HG03439 (cell line): Measurements from ENCODE around the gene CCNB2.
A peak's percentile ranks its signal among the peaks of the same experiment; 100 is the strongest.
"Not testable (repeated sequence)": the region's sequence is repeated elsewhere in the genome, so short reads cannot be mapped to it uniquely, and the experiment has no call there.

Experiments used
- ATAC-seq: cut with Tn5 transposase; IDR thresholded peaks from one replicate; pipeline ENCODE4 v1.9.1; 2021; ENCODE audit warnings: mild to moderate bottlenecking, moderate library complexity; ENCODE audit not compliant: unreplicated experiment

CCNB2 gene

DNA sequence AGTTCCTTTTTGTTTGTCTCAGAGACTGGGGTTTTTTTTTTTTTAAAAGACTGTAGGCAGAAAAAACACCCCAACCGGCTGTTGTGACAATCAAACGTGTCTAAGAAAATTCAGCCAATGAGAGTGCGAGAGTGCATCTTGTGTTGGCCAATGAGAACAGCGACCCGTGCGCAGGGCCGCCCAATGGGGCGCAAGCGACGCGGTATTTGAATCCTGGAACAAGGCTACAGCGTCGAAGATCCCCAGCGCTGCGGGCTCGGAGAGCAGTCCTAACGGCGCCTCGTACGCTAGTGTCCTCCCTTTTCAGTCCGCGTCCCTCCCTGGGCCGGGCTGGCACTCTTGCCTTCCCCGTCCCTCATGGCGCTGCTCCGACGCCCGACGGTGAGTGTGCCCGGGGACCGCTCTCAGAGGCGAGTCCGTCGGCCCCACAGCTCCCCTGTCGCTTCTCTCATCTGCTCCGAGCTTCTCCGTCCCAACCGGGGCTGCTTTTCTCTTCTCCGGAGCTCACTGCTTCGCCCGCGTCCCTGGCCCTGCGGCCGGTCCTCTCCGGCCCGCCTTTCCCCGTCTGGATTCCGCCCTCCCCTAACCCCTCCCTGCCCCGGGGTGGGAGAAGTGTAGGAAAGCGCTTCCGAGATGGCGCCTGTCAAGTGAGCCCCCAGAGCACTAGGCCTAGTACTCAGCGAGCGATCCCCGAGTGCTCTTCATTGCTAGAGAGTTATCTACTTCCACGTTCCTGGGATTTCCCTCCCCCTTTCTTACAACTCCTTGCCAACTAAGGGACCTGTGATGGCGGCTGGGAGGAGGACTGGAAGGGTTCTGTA, at the start of gene CCNB2:
Gene CCNB2 (plus strand): TSS at position 235 of the 821 bp plus-strand sequence. CDS start 123 bp downstream, at position 358.
- peak; percentile 96 for ATAC-seq

- peak; percentile 34 for ATAC-seq
Measured at GRCh38 chr15:59059076-59059597, 45.8 kb upstream of the CCNB2 start.

DNA sequence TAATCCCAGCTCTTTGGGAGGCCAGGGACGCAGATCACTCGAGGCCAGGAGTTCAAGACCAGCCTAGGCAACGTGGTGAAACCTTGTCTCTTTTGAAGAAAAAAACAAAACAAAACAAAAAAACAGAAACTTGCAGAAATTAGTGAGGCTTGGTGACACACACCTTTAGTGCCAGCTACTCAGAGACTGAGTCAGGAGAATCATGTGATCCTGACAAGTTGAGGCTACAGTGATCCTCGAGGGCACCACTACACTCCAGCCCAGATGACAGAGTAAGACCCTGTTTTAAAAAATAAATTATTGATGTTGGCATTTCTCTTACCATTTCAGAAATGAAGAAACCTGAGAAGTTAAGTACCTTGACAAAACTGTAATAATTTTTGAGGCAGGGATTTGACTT, 44.6 kb upstream of the CCNB2 start:
- ATAC-seq: no peak

- no peak for ATAC-seq
Measured at GRCh38 chr15:59063042-59063441, 41.9 kb upstream of the CCNB2 start.

- ATAC-seq: no peak
Measured at GRCh38 chr15:59069430-59069829, 35.5 kb upstream of the CCNB2 start.

GRCh38 chr15:59074607-59075006, 30.3 kb upstream of the CCNB2 start:
- ATAC-seq: no peak

- no peak for ATAC-seq
Measured at GRCh38 chr15:59087731-59088130, 17.2 kb upstream of the CCNB2 start.

DNA sequence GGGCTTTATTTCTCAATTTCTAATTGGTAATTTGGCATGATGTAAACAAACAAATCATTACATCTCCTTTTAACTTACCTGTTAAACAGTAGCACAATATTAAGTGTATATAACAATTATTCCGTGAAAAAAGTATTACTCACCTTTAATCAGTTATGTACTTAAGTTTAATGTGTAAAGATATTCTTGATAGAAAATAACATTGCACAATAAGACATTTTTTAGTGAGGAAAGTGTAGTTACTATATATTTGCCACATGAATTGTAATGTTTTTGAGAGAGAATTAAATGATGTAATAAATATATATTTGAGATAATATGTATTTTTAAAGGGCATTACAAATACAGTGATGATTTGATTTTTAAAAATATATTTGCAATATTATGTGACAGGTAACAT, 10.9 kb upstream of the CCNB2 start:
- ATAC-seq: no peak

DNA sequence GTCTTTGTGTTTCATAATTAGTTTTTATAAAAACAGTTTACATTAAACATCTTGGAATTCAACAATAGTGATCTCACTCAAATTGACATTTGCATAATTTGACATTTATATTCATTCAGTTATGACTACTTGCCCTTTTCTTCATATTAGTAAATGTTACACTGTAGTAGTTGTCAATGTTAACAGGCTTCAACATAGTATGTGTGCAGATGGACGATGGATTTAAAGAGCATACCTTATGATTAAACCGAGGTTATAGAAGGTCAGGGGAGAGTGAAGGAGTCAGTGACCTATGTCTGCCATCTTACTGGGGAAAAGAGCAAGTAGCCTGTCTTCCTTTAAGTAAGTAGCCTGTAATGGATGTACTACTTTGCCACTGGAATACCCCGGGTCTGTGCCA, 8.5 kb upstream of the CCNB2 start:
- no peak for ATAC-seq

DNA sequence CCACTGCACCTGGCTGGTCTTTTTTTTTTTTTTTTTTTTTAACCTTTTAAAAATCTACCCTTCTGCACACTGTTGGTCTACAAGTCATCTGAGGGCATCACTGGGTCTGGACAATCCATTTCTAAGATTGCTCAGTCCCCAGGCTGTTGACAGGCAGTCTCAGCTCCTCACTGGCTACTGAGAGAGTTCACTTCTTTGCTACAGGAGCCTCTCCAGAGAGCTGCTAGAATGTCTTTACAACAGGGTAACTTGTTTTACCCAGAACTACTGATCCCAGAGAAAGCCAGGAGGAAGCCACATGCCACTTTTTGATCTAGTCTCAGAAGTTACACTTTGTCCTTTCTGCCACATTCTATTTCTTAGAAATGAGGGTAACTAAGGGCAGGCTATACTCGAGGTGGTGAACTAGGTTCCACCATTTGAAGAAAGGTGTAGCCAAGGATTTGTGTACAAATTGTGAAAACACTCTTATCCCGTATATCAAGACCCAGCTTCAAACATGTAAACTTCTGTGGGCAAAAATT, 5.7 kb upstream of the CCNB2 start:
- ATAC-seq: no peak

DNA sequence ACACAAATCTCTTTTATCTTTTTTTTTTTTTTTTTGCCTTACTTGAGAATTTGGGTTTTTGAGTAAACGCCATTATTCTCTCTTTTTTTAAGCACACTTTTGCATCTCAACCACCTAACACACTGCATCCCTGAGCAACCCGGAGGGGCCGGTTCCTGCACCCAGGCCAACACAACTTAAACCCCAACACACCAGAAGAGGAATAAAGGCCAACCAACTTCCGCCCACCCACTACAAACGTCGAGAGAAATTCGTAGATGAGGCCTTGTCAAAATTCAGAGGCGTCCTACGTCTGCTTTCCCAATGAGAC, 389 bp upstream of the CCNB2 start:
- ATAC-seq: no peak

DNA sequence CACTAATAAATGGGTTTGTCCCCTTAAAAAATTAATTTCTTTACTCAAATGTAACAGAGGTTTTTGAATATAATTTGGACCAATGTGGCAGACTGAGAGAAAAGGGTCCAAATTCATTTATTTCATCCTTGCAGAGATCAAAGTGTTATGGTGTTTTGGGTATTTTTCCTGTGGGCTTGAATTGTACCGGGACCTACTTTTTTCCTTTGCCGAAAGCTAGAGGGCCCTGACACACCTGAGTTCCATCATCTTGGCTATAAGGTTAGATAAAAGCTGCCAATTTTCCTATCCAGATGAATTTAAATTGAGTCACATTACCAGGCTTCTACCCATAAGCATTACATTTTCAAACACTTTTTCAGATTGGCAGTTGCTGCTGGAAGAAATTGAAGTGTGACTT, 908 bp downstream of the CCNB2 start:
- ATAC-seq: no peak

- no peak for ATAC-seq
Measured at GRCh38 chr15:59111251-59111650, 6.3 kb downstream of the CCNB2 start.

DNA sequence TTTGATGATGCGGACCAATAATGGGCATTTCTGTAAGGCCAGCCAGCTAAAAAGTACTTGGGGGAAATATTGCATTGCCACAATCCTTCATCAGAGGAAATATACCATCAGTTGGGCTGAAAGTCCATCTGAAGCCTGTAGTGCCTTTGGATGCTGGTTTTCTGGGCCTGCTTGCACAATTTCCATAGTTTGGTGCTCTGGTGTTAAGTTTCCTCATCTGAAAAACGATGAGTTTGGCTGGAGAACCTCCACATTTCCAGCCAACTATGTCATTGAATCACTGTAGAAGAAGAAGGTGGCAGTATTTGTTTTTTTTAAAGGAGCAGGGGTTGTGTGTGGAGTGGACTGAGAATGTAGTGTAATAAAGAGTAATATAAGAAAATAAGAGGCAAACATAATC, 10.1 kb downstream of the CCNB2 start:
- no peak for ATAC-seq

DNA sequence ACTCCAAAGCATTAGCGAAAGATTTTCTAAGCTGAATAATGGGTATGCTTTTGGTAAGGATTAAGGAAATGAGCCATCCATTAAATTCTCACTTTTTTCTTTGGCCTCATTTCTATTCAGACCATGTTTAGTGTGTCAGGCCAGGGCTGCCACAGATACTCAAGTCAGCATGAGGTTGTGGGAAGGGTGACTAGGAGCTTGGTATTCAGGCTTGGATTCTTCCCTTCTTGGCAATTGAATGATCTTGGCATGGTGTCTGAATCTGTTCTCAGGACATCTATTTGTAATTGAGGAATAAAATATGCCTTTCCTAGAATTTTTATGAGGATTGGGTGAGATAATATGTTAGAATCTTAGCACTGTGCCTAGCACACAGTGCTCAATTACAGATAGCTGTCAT, 11.2 kb downstream of the CCNB2 start:
- ATAC-seq: no peak

- no peak for ATAC-seq
Measured at GRCh38 chr15:59116771-59117170, 11.8 kb downstream of the CCNB2 start.

DNA sequence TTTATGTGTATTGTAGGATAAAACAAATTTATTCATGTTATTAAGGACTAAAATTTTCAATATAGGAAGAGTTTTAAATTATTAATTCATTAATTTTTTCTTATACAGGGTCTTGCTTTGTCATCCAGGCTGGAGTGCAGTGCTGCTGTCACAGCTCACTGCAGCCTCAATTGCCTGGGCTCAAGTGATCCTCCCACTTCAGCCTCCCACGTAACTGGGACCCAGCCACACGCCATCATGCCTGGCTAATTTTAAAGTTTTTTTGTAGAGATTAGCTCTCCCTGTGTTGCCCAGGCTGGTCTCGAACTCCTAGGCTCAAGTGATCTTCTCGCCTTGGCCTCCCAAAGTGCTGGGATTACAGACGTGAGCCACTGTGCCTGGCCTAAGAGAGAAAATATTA, 14.7 kb downstream of the CCNB2 start:
- ATAC-seq: no peak

GRCh38 chr15:59120937-59121336, 16.0 kb downstream of the CCNB2 start:
- ATAC-seq: no peak

DNA sequence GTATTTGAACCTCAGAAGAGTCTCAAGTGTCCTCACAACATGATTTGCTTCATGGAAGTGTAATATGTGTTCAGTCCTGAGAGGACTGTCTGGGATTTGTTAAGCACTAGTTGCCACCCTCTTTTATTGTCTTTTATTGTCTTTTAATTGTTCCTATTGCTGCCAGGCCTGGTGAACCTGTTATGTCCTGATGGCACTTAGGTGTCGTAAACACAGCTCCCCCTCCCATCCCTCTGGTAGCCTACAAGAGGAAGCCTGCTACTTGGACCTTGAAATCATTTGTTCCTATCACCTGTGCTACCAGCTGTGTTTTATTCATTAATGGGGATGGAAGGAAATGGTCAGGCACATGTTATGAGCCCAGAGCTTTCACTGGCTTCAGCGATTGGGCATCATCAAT, 19.3 kb downstream of the CCNB2 start:
- no peak for ATAC-seq

- not testable (repeated sequence) for ATAC-seq
Measured at GRCh38 chr15:59125683-59126082, 20.7 kb downstream of the CCNB2 start.

GRCh38 chr15:59127255-59127654, 22.3 kb downstream of the CCNB2 start:
- not testable (repeated sequence) for ATAC-seq

- no peak for ATAC-seq
Measured at GRCh38 chr15:59131456-59131855, 26.5 kb downstream of the CCNB2 start.
